Uterus (tissue), 2 donors: ENCODE measurements around the gene PRKG1.

ENCODE experiments used
- POLR2A ChIP-seq, 2 donors: fragments of 450-650 bp; IDR thresholded peaks; one replicate each; pipeline ENCODE4 v1.6.1; 2016; ENCODE audit warnings: antibody characterized with exemption in 2 of 2, mild to moderate bottlenecking in 1 of 2, moderate library complexity in 1 of 2
- TF ChIP-seq, protein P1 (sequence below), 4 experiments: fragments of 200-600 bp in 2 of 4; fragments of 450-650 bp in 2 of 4; sonication (generic) in 2 of 4; IDR thresholded peaks; one replicate each; pipeline ENCODE4 v1.5.1; 2016 to 2019; ENCODE audit warnings: antibody characterized with exemption in 4 of 4, mild to moderate bottlenecking in 2 of 4, moderate library complexity in 1 of 4

DNA sequence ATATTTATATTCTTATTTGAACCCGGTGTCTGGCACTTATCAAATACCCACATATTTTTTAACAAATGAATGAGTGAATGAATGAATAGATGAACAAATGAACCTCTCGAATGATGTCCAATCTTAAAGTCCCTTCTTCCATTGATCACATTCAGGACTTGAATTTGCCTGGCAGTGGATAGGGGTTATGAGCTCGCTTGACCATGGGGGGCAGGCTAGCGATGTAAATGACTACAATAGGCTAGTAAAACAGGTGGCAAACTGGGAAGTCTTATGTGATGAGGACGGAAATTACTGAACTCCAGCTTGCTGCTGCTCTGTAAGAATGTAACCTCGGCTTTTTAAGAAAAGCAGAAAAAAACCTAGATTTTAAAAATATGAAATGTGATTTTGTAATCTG lies 992.1 kb downstream of the PRKG1 start:
- TF ChIP-seq, protein P1, sequence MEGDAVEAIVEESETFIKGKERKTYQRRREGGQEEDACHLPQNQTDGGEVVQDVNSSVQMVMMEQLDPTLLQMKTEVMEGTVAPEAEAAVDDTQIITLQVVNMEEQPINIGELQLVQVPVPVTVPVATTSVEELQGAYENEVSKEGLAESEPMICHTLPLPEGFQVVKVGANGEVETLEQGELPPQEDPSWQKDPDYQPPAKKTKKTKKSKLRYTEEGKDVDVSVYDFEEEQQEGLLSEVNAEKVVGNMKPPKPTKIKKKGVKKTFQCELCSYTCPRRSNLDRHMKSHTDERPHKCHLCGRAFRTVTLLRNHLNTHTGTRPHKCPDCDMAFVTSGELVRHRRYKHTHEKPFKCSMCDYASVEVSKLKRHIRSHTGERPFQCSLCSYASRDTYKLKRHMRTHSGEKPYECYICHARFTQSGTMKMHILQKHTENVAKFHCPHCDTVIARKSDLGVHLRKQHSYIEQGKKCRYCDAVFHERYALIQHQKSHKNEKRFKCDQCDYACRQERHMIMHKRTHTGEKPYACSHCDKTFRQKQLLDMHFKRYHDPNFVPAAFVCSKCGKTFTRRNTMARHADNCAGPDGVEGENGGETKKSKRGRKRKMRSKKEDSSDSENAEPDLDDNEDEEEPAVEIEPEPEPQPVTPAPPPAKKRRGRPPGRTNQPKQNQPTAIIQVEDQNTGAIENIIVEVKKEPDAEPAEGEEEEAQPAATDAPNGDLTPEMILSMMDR (IDR thresholded peaks at IDR 0.05) = no peak
- no peak for TF ChIP-seq POLR2A (IDR thresholded peaks at IDR 0.05)
